ENCODE measurements around the gene SOX6.

The SOX6 gene

GRCh38 chr11:15981292-15981691 is 375.1 kb downstream of the SOX6 start:
- Histone ChIP-seq H3K14ac (ENCODE audit: low read length) (no peak overlapping the region), H3K27ac (replicated peaks; ENCODE audit: low read length) (no peak overlapping the region), H2BK15ac (ENCODE audit: low read length) (no peak overlapping the region), H3K9ac (ENCODE audit: low read depth, low read length, poor library complexity) (no peak overlapping the region), H3K23ac (ENCODE audit: low read depth, low read length, poor library complexity) (no peak overlapping the region), H2BK120ac (ENCODE audit: low read depth, low read length) (no peak overlapping the region), H3K4me1 (ENCODE audit: control insufficient read depth in 2 of 2, insufficient read depth in 1 of 2, low read depth in 1 of 2, low read length in 2 of 2) (peaks cover 0 to 2% of the 10 kb centered on the region in 2 donors), H3K4me3 (ENCODE audit: low read length in 2 of 2) (no peak overlapping the region), H2AK5ac (ENCODE audit: low read depth, low read length) (no peak overlapping the region), H3K18ac (ENCODE audit: low read length) (no peak overlapping the region), H2BK12ac (ENCODE audit: low read length) (no peak overlapping the region), H3K4me2 (ENCODE audit: insufficient read depth, low read length, poor library complexity, severe bottlenecking) (no peak overlapping the region), H2AFZ (ENCODE audit: low read length) (no peak overlapping the region), H3K27me3 (ENCODE audit: control insufficient read depth in 3 of 3, insufficient read depth in 3 of 3, low read depth in 1 of 3, low read length in 3 of 3) (no peaks in the 10 kb centered on the region), H3K9me3 (replicated peaks in 1 of 2; ENCODE audit: control insufficient read depth in 2 of 2, insufficient read depth in 1 of 2, low read depth in 1 of 2, low read length in 2 of 2) (no peaks in the 10 kb centered on the region), H3K79me1 (ENCODE audit: low read depth, low read length) (no peaks in the 10 kb centered on the region), H3K36me3 (replicated peaks in 1 of 2; ENCODE audit: control insufficient read depth in 2 of 2, insufficient read depth in 2 of 2, low read length in 2 of 2) (peaks cover 0 to 1% of the 10 kb centered on the region in 2 donors), H3K4ac (ENCODE audit: low read length) (no peak overlapping the region), H2BK5ac (ENCODE audit: low read length) (no peak overlapping the region), H4K8ac (ENCODE audit: low read depth, low read length) (no peak overlapping the region), H4K91ac (ENCODE audit: low read depth, low read length, poor library complexity) (no peak overlapping the region)
- WGBS, 2 donors (ENCODE audit: extremely low coverage in 2 of 2, insufficient read length in 2 of 2, insufficient replicate concordance in 1 of 2): no CpG with 5 or more reads among the region's 1 CpG
- DNase-seq (ENCODE audit: low spot score): no peak

- no peak overlapping the region for H2BK5ac ChIP-seq (ENCODE audit: low read length)
- H3K4ac ChIP-seq (ENCODE audit: low read length): no peak overlapping the region
- no peak overlapping the region for H2BK12ac ChIP-seq (ENCODE audit: low read length)
- H4K8ac ChIP-seq (ENCODE audit: low read depth, low read length): no peak overlapping the region
- H2BK15ac ChIP-seq (ENCODE audit: low read length): no peak overlapping the region
- H3K9me3 ChIP-seq (replicated peaks in 1 of 2; ENCODE audit: control insufficient read depth in 2 of 2, insufficient read depth in 1 of 2, low read depth in 1 of 2, low read length in 2 of 2): no peaks in the 10 kb centered on the region
- no peak overlapping the region for H4K91ac ChIP-seq (ENCODE audit: low read depth, low read length, poor library complexity)
- H3K4me2 ChIP-seq (ENCODE audit: insufficient read depth, low read length, poor library complexity, severe bottlenecking): no peak overlapping the region
- H3K18ac ChIP-seq (ENCODE audit: low read length): no peak overlapping the region
- H2AK5ac ChIP-seq (ENCODE audit: low read depth, low read length): no peak overlapping the region
- H2AFZ ChIP-seq (ENCODE audit: low read length): no peak overlapping the region
- H3K27me3 ChIP-seq (ENCODE audit: control insufficient read depth in 3 of 3, insufficient read depth in 3 of 3, low read depth in 1 of 3, low read length in 3 of 3): no peaks in the 10 kb centered on the region
- no peaks in the 10 kb centered on the region for H3K79me1 ChIP-seq (ENCODE audit: low read depth, low read length)
- no peak overlapping the region for H3K9ac ChIP-seq (ENCODE audit: low read depth, low read length, poor library complexity)
- no peak overlapping the region for H3K27ac ChIP-seq (replicated peaks; ENCODE audit: low read length)
- H2BK120ac ChIP-seq (ENCODE audit: low read depth, low read length): no peak overlapping the region
- H3K36me3 ChIP-seq (replicated peaks in 1 of 2; ENCODE audit: control insufficient read depth in 2 of 2, insufficient read depth in 2 of 2, low read length in 2 of 2): no peaks in the 10 kb centered on the region
- no CpG with 5 or more reads among the region's 4 CpGs for WGBS, 2 donors (ENCODE audit: extremely low coverage in 2 of 2, insufficient read length in 2 of 2, insufficient replicate concordance in 1 of 2)
- no peak overlapping the region for H3K23ac ChIP-seq (ENCODE audit: low read depth, low read length, poor library complexity)
- DNase-seq (ENCODE audit: low spot score): no peak
- no peaks in the 10 kb centered on the region for H3K4me1 ChIP-seq (ENCODE audit: control insufficient read depth in 2 of 2, insufficient read depth in 1 of 2, low read depth in 1 of 2, low read length in 2 of 2)
- H3K4me3 ChIP-seq (ENCODE audit: low read length in 2 of 2): no peak overlapping the region
- H3K14ac ChIP-seq (ENCODE audit: low read length): no peak overlapping the region
Observed at GRCh38 chr11:15977116-15977515, 379.2 kb downstream of the SOX6 start.

- no peak overlapping the region for H2AK5ac ChIP-seq (ENCODE audit: low read depth, low read length)
- no peak overlapping the region for H4K8ac ChIP-seq (ENCODE audit: low read depth, low read length)
- H3K27ac ChIP-seq (replicated peaks; ENCODE audit: low read length): no peak overlapping the region
- H3K4ac ChIP-seq (ENCODE audit: low read length): no peak overlapping the region
- no peaks in the 10 kb centered on the region for H3K36me3 ChIP-seq (replicated peaks in 1 of 2; ENCODE audit: control insufficient read depth in 2 of 2, insufficient read depth in 2 of 2, low read length in 2 of 2)
- H2BK12ac ChIP-seq (ENCODE audit: low read length): no peak overlapping the region
- H3K4me1 ChIP-seq (ENCODE audit: control insufficient read depth in 2 of 2, insufficient read depth in 1 of 2, low read depth in 1 of 2, low read length in 2 of 2): no peaks in the 10 kb centered on the region
- no CpG with 5 or more reads among the region's 7 CpGs for WGBS, 2 donors (ENCODE audit: extremely low coverage in 2 of 2, insufficient read length in 2 of 2, insufficient replicate concordance in 1 of 2)
- H2BK15ac ChIP-seq (ENCODE audit: low read length): no peak overlapping the region
- H3K9ac ChIP-seq (ENCODE audit: low read depth, low read length, poor library complexity): no peak overlapping the region
- no peaks in the 10 kb centered on the region for H3K79me1 ChIP-seq (ENCODE audit: low read depth, low read length)
- no peak overlapping the region for H3K4me2 ChIP-seq (ENCODE audit: insufficient read depth, low read length, poor library complexity, severe bottlenecking)
- no peak overlapping the region for H4K91ac ChIP-seq (ENCODE audit: low read depth, low read length, poor library complexity)
- no peaks in the 10 kb centered on the region for H3K9me3 ChIP-seq (replicated peaks in 1 of 2; ENCODE audit: control insufficient read depth in 2 of 2, insufficient read depth in 1 of 2, low read depth in 1 of 2, low read length in 2 of 2)
- no peak overlapping the region for H3K23ac ChIP-seq (ENCODE audit: low read depth, low read length, poor library complexity)
- H2AFZ ChIP-seq (ENCODE audit: low read length): no peak overlapping the region
- DNase-seq (ENCODE audit: low spot score): no peak
- H3K18ac ChIP-seq (ENCODE audit: low read length): no peak overlapping the region
- no peak overlapping the region for H2BK5ac ChIP-seq (ENCODE audit: low read length)
- no peak overlapping the region for H2BK120ac ChIP-seq (ENCODE audit: low read depth, low read length)
- no peaks in the 10 kb centered on the region for H3K27me3 ChIP-seq (ENCODE audit: control insufficient read depth in 3 of 3, insufficient read depth in 3 of 3, low read depth in 1 of 3, low read length in 3 of 3)
- no peak overlapping the region for H3K4me3 ChIP-seq (ENCODE audit: low read length in 2 of 2)
- no peak overlapping the region for H3K14ac ChIP-seq (ENCODE audit: low read length)
Observed at GRCh38 chr11:15976433-15977045, 379.8 kb downstream of the SOX6 start.

GRCh38 chr11:15975742-15976141 is 380.6 kb downstream of the SOX6 start:
- no peak overlapping the region for H2BK5ac ChIP-seq (ENCODE audit: low read length)
- no peak for DNase-seq (ENCODE audit: low spot score)

More at GRCh38 chr11:15975742-15976141, 380.6 kb downstream of the SOX6 start:
- Histone ChIP-seq H3K18ac (ENCODE audit: low read length) (no peak overlapping the region), H3K9ac (ENCODE audit: low read depth, low read length, poor library complexity) (no peak overlapping the region), H3K27me3 (ENCODE audit: control insufficient read depth in 3 of 3, insufficient read depth in 3 of 3, low read depth in 1 of 3, low read length in 3 of 3) (no peaks in the 10 kb centered on the region), H3K4me1 (ENCODE audit: control insufficient read depth in 2 of 2, insufficient read depth in 1 of 2, low read depth in 1 of 2, low read length in 2 of 2) (no peaks in the 10 kb centered on the region), H3K36me3 (replicated peaks in 1 of 2; ENCODE audit: control insufficient read depth in 2 of 2, insufficient read depth in 2 of 2, low read length in 2 of 2) (no peaks in the 10 kb centered on the region), H2AK5ac (ENCODE audit: low read depth, low read length) (no peak overlapping the region), H4K8ac (ENCODE audit: low read depth, low read length) (no peak overlapping the region), H2AFZ (ENCODE audit: low read length) (no peak overlapping the region), H2BK120ac (ENCODE audit: low read depth, low read length) (no peak overlapping the region), H2BK15ac (ENCODE audit: low read length) (no peak overlapping the region), H3K4me2 (ENCODE audit: insufficient read depth, low read length, poor library complexity, severe bottlenecking) (no peak overlapping the region), H3K23ac (ENCODE audit: low read depth, low read length, poor library complexity) (no peak overlapping the region), H3K14ac (ENCODE audit: low read length) (no peak overlapping the region), H3K4me3 (ENCODE audit: low read length in 2 of 2) (no peak overlapping the region), H3K9me3 (replicated peaks in 1 of 2; ENCODE audit: control insufficient read depth in 2 of 2, insufficient read depth in 1 of 2, low read depth in 1 of 2, low read length in 2 of 2) (no peaks in the 10 kb centered on the region), H2BK12ac (ENCODE audit: low read length) (no peak overlapping the region), H3K79me1 (ENCODE audit: low read depth, low read length) (no peaks in the 10 kb centered on the region), H3K4ac (ENCODE audit: low read length) (no peak overlapping the region), H4K91ac (ENCODE audit: low read depth, low read length, poor library complexity) (no peak overlapping the region), H3K27ac (replicated peaks; ENCODE audit: low read length) (no peak overlapping the region)
- no CpG with 5 or more reads among the region's 2 CpGs for WGBS, 2 donors (ENCODE audit: extremely low coverage in 2 of 2, insufficient read length in 2 of 2, insufficient replicate concordance in 1 of 2)

Data from neuronal stem cell (in vitro differentiated cells).